Neural crest cell (in vitro differentiated cells): ENCODE results near the gene IP6K2. TPM values are rescaled to one million over a fixed set of nuclear protein-coding genes. Genes with fewer than 3 reads are reported as not detected.

Experiments used
- DNase-seq: peaks from one replicate; pipeline ENCODE4 v3.0.0; 2021; ENCODE audit warnings: low read depth, mixed read lengths, low spot score
- H3K27ac Mint-ChIP-seq: one replicate; pipeline ENCODE4 v1.8.0; 2021; ENCODE audit warnings: mild to moderate bottlenecking, mixed read lengths; ENCODE audit not compliant: unreplicated experiment
- H3K27me3 Mint-ChIP-seq: 2 replicates; pipeline ENCODE4 v1.8.0; 2021; ENCODE audit warnings: low read depth, mild to moderate bottlenecking, mixed read lengths
- H3K36me3 Mint-ChIP-seq: 2 replicates; pipeline ENCODE4 v1.8.0; 2021; ENCODE audit warnings: low read depth, mild to moderate bottlenecking, mixed read lengths
- H3K4me1 Mint-ChIP-seq: 2 replicates; pipeline ENCODE4 v1.8.0; 2021; ENCODE audit warnings: mixed read lengths
- H3K4me3 Mint-ChIP-seq: one replicate; pipeline ENCODE4 v1.8.0; 2021; ENCODE audit warnings: mild to moderate bottlenecking, mixed read lengths
- H3K9me3 Mint-ChIP-seq: 2 replicates; pipeline ENCODE4 v1.8.0; 2021; ENCODE audit warnings: mixed read lengths
- total RNA-seq: library from RNA; stranded (reverse); gene quantifications from 2 replicates; pipeline ENCODE4 v1.2.1, GENCODE V29; 2021
- TF ChIP-seq, protein P1 (sequence below): fragments of 200-600 bp; sonication (generic); conservative IDR thresholded peaks from 2 replicates; pipeline ENCODE4 v1.5.0; 2021; ENCODE audit warnings: antibody characterized with exemption, mild to moderate bottlenecking

IP6K2 gene
- total RNA-seq, 1 donor from 2014 or later, result 139 TPM

DNA sequence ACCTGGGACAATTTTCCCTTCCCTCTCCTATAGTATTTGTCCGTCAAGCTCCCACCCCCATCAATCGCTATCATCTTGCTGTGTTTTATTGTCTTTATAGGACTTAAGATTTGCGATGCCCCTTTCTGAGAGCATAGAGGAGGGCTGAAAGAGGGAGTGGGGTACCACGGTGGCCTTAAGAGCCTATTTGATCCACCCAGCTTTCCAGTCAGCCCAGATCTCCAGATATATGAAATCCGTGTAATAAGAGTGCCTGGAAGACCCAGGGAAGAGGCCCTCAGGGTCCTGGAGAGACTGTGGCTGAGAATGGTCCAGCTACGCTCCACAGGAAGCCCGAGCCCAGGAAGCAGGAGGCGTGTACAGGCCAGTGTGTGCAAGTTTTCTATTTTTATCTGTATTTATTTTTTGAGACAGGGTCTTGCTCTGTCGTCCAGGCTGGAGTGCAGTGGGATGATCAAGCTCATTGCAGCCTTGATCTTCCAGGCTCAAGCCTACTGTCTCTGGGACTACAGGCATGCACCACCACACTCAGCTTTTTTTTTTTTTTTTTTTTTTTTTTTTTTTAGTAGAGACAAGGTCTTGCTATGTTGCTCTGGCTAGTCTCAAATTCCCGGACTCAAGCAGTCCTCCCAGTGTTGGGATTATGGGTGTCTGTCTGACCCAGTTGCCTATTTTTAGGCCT, 30.3 kb downstream of the IP6K2 start:
- TF ChIP-seq, protein P1, sequence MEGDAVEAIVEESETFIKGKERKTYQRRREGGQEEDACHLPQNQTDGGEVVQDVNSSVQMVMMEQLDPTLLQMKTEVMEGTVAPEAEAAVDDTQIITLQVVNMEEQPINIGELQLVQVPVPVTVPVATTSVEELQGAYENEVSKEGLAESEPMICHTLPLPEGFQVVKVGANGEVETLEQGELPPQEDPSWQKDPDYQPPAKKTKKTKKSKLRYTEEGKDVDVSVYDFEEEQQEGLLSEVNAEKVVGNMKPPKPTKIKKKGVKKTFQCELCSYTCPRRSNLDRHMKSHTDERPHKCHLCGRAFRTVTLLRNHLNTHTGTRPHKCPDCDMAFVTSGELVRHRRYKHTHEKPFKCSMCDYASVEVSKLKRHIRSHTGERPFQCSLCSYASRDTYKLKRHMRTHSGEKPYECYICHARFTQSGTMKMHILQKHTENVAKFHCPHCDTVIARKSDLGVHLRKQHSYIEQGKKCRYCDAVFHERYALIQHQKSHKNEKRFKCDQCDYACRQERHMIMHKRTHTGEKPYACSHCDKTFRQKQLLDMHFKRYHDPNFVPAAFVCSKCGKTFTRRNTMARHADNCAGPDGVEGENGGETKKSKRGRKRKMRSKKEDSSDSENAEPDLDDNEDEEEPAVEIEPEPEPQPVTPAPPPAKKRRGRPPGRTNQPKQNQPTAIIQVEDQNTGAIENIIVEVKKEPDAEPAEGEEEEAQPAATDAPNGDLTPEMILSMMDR, result no peak

GRCh38 chr3:48685603-48686511, 31.2 kb downstream of the IP6K2 start, which contains the start of gene NCKIPSD:
TSS of gene NCKIPSD (minus strand) at chr3:48685915. CDS start at chr3:48685807, 108 bp downstream.
- peak within 1 kb of the TSS; percentile 95 for H3K4me3 Mint-ChIP-seq
- H3K36me3 Mint-ChIP-seq, result peaks cover 6% of the 10 kb centered on the region
- H3K9me3 Mint-ChIP-seq, result no peaks in the 10 kb centered on the region
- no peaks in the 10 kb centered on the region for H3K27me3 Mint-ChIP-seq
- TF ChIP-seq, protein P1, result peak; percentile 88
- H3K4me1 Mint-ChIP-seq, result peaks cover 30% of the 10 kb centered on the region
- H3K27ac Mint-ChIP-seq, result peak within 1 kb of the TSS; percentile 71
- DNase-seq, result peak; percentile 91

More for the DNA sequence above, 30.3 kb downstream of the IP6K2 start:
- no peak for DNase-seq
- no peaks in the 10 kb centered on the region for H3K9me3 Mint-ChIP-seq
- H3K27ac Mint-ChIP-seq, result no peak overlapping the region
- H3K4me1 Mint-ChIP-seq, result peaks cover 30% of the 10 kb centered on the region
- H3K4me3 Mint-ChIP-seq, result peak overlapping the region; percentile 95
- peaks cover 7% of the 10 kb centered on the region for H3K36me3 Mint-ChIP-seq
- no peaks in the 10 kb centered on the region for H3K27me3 Mint-ChIP-seq

DNA sequence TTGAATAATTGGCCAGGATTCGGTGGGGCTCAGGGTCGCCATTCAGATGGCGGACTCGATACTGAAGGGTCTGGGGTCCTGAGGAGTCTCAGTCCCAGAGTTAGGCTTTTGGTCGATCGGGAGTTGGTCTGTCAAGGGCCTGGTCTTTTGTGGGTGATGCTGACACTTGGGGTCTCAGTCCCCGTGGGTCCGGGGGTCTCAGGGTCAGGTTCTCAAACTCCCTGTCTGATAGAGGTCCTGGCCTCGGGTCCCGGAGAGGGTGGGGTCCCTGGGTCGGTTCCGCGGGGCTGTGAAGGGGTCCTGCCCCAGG, 31.8 kb downstream of the IP6K2 start:
- TF ChIP-seq, protein P1, result no peak
- Mint-ChIP-seq H3K36me3 (peaks cover 8% of the 10 kb centered on the region), H3K4me3 (peak overlapping the region; percentile 95), H3K27me3 (no peaks in the 10 kb centered on the region), H3K4me1 (peaks cover 30% of the 10 kb centered on the region), H3K27ac (peak overlapping the region; percentile 71), H3K9me3 (no peaks in the 10 kb centered on the region)
- DNase-seq, result no peak

GRCh38 chr3:48684480-48685143, 32.4 kb downstream of the IP6K2 start:
- H3K27ac Mint-ChIP-seq, result no peak overlapping the region

DNA sequence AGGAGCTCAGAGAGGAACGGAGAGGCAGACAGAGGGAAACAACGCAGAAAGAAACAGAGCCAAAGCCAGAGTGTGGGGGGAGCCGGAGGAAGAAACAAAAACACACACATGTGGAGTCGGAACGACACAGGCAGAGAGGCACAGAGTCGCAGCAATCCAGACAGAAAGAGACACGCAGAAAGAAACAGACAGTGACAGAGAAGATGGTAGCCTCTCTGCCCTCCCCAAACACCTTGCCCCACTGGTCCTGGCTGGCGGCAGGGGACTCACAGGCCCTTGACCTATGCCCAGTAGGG, 33.0 kb downstream of the IP6K2 start:
- Mint-ChIP-seq H3K9me3 (no peaks in the 10 kb centered on the region), H3K4me3 (peak overlapping the region; percentile 95), H3K36me3 (peaks cover 8% of the 10 kb centered on the region), H3K27ac (no peak overlapping the region), H3K27me3 (no peaks in the 10 kb centered on the region), H3K4me1 (peaks cover 30% of the 10 kb centered on the region)
- DNase-seq, result no peak
- TF ChIP-seq, protein P1, result no peak

More at GRCh38 chr3:48684480-48685143, 32.4 kb downstream of the IP6K2 start:
- no peaks in the 10 kb centered on the region for H3K9me3 Mint-ChIP-seq
- H3K4me1 Mint-ChIP-seq, result peaks cover 30% of the 10 kb centered on the region
- TF ChIP-seq, protein P1, result no peak
- H3K36me3 Mint-ChIP-seq, result peaks cover 8% of the 10 kb centered on the region
- H3K4me3 Mint-ChIP-seq, result peak overlapping the region; percentile 95
- no peaks in the 10 kb centered on the region for H3K27me3 Mint-ChIP-seq
- DNase-seq, result no peak
